BJ (cell line): ENCODE data around the gene PDCL2. TPM values are rescaled to one million over a fixed set of nuclear protein-coding genes. Genes with fewer than 3 reads are reported as not detected.

Experiments used
- CTCF ChIA-PET: fragments of 350-600 bp; formaldehyde crosslinking; extraction: SDS; loops from one replicate; lab custom pipeline; 2021; ENCODE audit warnings: antibody characterized with exemption, inconsistent platforms; lab: Yijun Ruan, JAX
- POLR2A ChIA-PET: fragments of 300-600 bp; sonication (Branson Sonifier 250); formaldehyde crosslinking; extraction: SDS; loops from one replicate; lab custom pipeline; 2021; ENCODE audit warnings: antibody characterized with exemption; lab: Charles Lee
- DNase-seq: peaks from one replicate; pipeline ENCODE4 v3.0.0-alpha.2; 2011; ENCODE audit warnings: low read depth
- H3K27me3 ChIP-seq: 2 replicates; pipeline ENCODE4 v1.6.0; 2011; ENCODE audit warnings: low read length; ENCODE audit not compliant: control insufficient read depth, insufficient read depth
- H3K36me3 ChIP-seq: 2 replicates; pipeline ENCODE4 v1.5.1; 2011; ENCODE audit warnings: low read length; ENCODE audit not compliant: control insufficient read depth, insufficient read depth
- H3K4me3 ChIP-seq: 2 replicates; pipeline ENCODE4 v1.5.1; 2011; ENCODE audit warnings: low read depth, mild to moderate bottlenecking, control low read depth, low read length
- CTCF ChIP-seq: IDR thresholded peaks from 2 replicates; pipeline ENCODE4 v1.5.1; 2011; ENCODE audit warnings: low read depth, mild to moderate bottlenecking, control low read depth, inconsistent platforms, low read length, moderate library complexity; ENCODE audit not compliant: insufficient read depth
- polyA plus RNA-seq: library from polyadenylated mRNA; depleted of rRNA; stranded (reverse); fragments of >200 nt; gene quantifications from 2 replicates; pipeline ENCODE4 v1.2.3, GENCODE V29; 2011

PDCL2 gene
- polyA plus RNA-seq, 1 experiment, result not detected

GRCh38 chr4:55571806-55572205 is 20.2 kb downstream of the PDCL2 start:
- no peak overlapping the region for H3K4me3 ChIP-seq
- no peaks in the 10 kb centered on the region for H3K36me3 ChIP-seq
- no peaks in the 10 kb centered on the region for H3K27me3 ChIP-seq
- no peak for TF ChIP-seq CTCF
- POLR2A ChIA-PET, result no interaction called here
- no peak for DNase-seq
- CTCF ChIA-PET, result no interaction called here

- ChIA-PET POLR2A (no interaction called here), CTCF (interaction anchor here (1.6 kb wide), 1 partner anchor 15 kb away, joined by 6 read pairs; no protein-coding TSS in a partner anchor)
- Histone ChIP-seq H3K36me3 (no peaks in the 10 kb centered on the region), H3K27me3 (no peaks in the 10 kb centered on the region; the same call in 1 of the 2 replicates), H3K4me3 (no peak overlapping the region)
- no peak for TF ChIP-seq CTCF
- DNase-seq, result no peak
Measured at GRCh38 chr4:55568905-55569504, 23.0 kb downstream of the PDCL2 start.

DNA sequence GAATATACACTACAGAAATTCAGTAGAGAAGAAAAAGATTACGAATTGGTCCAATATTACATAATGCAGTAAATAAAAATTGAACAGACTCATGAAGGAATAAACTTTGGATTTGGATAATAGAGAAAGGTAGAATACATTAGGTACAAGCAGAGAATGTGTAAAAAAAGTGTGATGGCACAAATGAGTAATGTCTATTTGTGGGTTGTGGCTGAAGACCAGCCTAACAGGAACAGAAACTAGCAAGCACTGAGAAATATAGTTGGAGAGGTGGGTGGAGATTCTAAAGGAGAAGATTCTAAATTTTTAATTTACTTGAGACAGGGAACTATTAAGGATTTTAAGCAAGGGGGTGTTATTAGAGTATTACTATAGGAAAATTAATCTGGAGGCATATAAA is 30.2 kb downstream of the PDCL2 start:
- TF ChIP-seq CTCF, result no peak
- H3K36me3 ChIP-seq, result no peaks in the 10 kb centered on the region
- ChIA-PET POLR2A (no interaction called here), CTCF (no interaction called here)
- no peak for DNase-seq
- peaks cover 5% of the 10 kb centered on the region for H3K27me3 ChIP-seq
- H3K4me3 ChIP-seq, result no peak overlapping the region

DNA sequence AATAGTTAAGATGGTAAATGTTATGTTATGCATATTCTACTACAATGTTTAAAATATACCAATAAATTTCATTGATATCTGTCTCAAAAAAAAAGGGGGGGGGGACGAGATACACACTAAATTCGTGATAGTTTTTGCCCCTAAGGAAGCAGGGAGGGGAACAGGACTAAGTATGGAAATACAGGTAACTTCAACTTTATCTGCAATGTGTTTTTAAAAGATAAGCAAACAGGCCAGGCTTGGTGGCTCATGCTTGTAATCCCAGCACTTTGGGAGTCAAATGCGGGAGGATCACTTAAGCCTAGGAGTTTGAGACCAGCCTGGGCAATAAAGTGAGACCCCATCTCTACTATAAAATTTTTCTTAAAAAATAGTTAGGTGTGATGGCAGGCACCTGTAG is 31.9 kb downstream of the PDCL2 start:
- no peak for DNase-seq
- ChIA-PET CTCF (no interaction called here), POLR2A (no interaction called here)
- peaks cover 5% of the 10 kb centered on the region for H3K27me3 ChIP-seq
- H3K4me3 ChIP-seq, result no peak overlapping the region
- no peak for TF ChIP-seq CTCF
- no peaks in the 10 kb centered on the region for H3K36me3 ChIP-seq

GRCh38 chr4:55554453-55555030 is 37.5 kb downstream of the PDCL2 start:
- no peak overlapping the region for H3K4me3 ChIP-seq
- TF ChIP-seq CTCF, result peak; percentile 51
- POLR2A ChIA-PET, result no interaction called here
- no peaks in the 10 kb centered on the region for H3K36me3 ChIP-seq
- DNase-seq, result no peak
- 0 out of 2 replicates have a peak, but pooled peaks cover 2% of the 10 kb centered on the region for H3K27me3 ChIP-seq
- CTCF ChIA-PET, result interaction anchor here (0.6 to 3.9 kb wide), 14 partner anchors 8 to 581 kb away, joined by 3 to 19 read pairs (median 4); partner anchors contain the start of gene SRD5A3
